GM21717 (cell line): ENCODE results near the gene C5AR2.
"Not testable (repeated sequence)": the region's sequence is repeated elsewhere in the genome, so short reads cannot be mapped to it uniquely, and the experiment has no call there.

Source experiments
- ATAC-seq: cut with Tn5 transposase; IDR thresholded peaks from one replicate; pipeline ENCODE4 v1.9.1; 2021; ENCODE audit warnings: mild to moderate bottlenecking, moderate library complexity; ENCODE audit not compliant: unreplicated experiment

Gene C5AR2

GRCh38 chr19:47358936-47359335 is 27.0 kb downstream of the C5AR2 start:
- no peak for ATAC-seq

- ATAC-seq: no peak
These were observed 30.3 kb downstream of the C5AR2 start for GRCh38 chr19:47362321-47362720.

- ATAC-seq: no peak
These were observed 32.0 kb downstream of the C5AR2 start for GRCh38 chr19:47363758-47364531.

GRCh38 chr19:47365455-47365854 is 33.5 kb downstream of the C5AR2 start:
- ATAC-seq: not testable (repeated sequence)

- no peak for ATAC-seq
These were observed 38.2 kb downstream of the C5AR2 start for GRCh38 chr19:47370045-47370611.

GRCh38 chr19:47371261-47371660 is 39.3 kb downstream of the C5AR2 start:
- ATAC-seq: no peak

- ATAC-seq: no peak
These were observed 40.6 kb downstream of the C5AR2 start for GRCh38 chr19:47372603-47373002.

GRCh38 chr19:47373246-47374240 is 41.6 kb downstream of the C5AR2 start:
- ATAC-seq: no peak

GRCh38 chr19:47374876-47375693 is 43.1 kb downstream of the C5AR2 start:
- ATAC-seq: no peak

- no peak for ATAC-seq
These were observed 44.0 kb downstream of the C5AR2 start for GRCh38 chr19:47375694-47376588.

- ATAC-seq: no peak
These were observed 44.7 kb downstream of the C5AR2 start for GRCh38 chr19:47376589-47377144.

- ATAC-seq: no peak
These were observed 45.3 kb downstream of the C5AR2 start for GRCh38 chr19:47377208-47377701.

- no peak for ATAC-seq
These were observed 45.8 kb downstream of the C5AR2 start for GRCh38 chr19:47377801-47378200.

- ATAC-seq: no peak
These were observed 46.3 kb downstream of the C5AR2 start for GRCh38 chr19:47378246-47378645.

GRCh38 chr19:47379381-47379938 is 47.5 kb downstream of the C5AR2 start:
- ATAC-seq: no peak

GRCh38 chr19:47380559-47380958 is 48.6 kb downstream of the C5AR2 start:
- ATAC-seq: no peak

GRCh38 chr19:47381121-47381520 is 49.1 kb downstream of the C5AR2 start:
- no peak for ATAC-seq

GRCh38 chr19:47381653-47382279 is 49.8 kb downstream of the C5AR2 start:
- no peak for ATAC-seq
